ENCODE results near the gene FAM228B.

DNA sequence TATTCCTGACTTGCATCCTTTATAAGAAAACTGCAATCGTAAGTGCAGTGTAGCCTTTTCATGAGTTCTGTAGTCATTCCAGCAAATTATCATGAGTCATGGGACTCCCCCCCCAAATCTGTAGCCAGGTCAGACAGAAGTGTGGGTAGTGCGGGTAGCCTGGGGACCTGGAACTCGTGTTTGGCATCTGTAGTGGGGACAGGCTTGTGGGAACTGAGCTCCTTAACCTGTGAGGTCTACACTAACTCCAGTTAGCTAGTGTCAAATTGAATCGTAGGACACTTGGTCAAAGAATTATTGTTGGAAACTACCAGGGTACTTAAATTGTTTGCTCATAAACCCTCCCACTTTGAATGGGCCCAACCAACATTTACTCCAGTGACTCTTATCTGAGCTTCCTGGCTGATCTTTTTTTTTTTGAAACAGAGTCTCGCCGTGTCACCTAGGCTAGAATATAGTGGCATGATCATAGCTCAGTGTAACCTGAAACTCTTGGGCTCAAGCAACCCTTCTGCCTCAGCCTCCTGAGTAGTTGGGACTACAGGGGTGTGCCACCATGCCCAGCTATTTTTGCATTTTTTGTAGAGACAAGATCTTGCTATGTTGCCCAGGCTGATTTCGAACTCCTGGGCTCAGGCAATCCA, 12.5 kb upstream of the FAM228B start:
- TF ChIP-seq, protein P1, sequence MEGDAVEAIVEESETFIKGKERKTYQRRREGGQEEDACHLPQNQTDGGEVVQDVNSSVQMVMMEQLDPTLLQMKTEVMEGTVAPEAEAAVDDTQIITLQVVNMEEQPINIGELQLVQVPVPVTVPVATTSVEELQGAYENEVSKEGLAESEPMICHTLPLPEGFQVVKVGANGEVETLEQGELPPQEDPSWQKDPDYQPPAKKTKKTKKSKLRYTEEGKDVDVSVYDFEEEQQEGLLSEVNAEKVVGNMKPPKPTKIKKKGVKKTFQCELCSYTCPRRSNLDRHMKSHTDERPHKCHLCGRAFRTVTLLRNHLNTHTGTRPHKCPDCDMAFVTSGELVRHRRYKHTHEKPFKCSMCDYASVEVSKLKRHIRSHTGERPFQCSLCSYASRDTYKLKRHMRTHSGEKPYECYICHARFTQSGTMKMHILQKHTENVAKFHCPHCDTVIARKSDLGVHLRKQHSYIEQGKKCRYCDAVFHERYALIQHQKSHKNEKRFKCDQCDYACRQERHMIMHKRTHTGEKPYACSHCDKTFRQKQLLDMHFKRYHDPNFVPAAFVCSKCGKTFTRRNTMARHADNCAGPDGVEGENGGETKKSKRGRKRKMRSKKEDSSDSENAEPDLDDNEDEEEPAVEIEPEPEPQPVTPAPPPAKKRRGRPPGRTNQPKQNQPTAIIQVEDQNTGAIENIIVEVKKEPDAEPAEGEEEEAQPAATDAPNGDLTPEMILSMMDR (IDR thresholded peaks at IDR 0.05; ENCODE audit: low read depth, low read length): no peak
- TF ChIP-seq POLR2A (IDR thresholded peaks at IDR 0.05; ENCODE audit: extremely low read depth, insufficient read length): no peak

Measured in NB4 (cell line).